Thoracic aorta (tissue), 2 donors: ENCODE results near the gene RCAN2. TPM values are rescaled to one million over a fixed set of nuclear protein-coding genes. Genes with fewer than 3 reads are reported as not detected.

Source experiments
- ATAC-seq: fragments of 150-250 bp; one replicate; pipeline ENCODE4 v1.8.0; 2017; ENCODE audit warnings: low read depth; ENCODE audit not compliant: insufficient number of reproducible peaks, low FRiP score
- DNase-seq: peaks from one replicate; pipeline ENCODE4 v3.0.0-alpha.2; 2020; ENCODE audit warnings: low spot score
- H3K27ac ChIP-seq, 2 donors: fragments of 200-600 bp; sonication (generic); 1 replicate in 1 of 2; 2 replicates in 1 of 2; pipeline ENCODE4 v1.5.1; 2016; ENCODE audit warnings: mild to moderate bottlenecking in 2 of 2, moderate library complexity in 2 of 2
- H3K27me3 ChIP-seq: fragments of 200-600 bp; sonication (generic); replicated peaks from 2 replicates; pipeline ENCODE4 v1.6.0; 2016; ENCODE audit warnings: mild to moderate bottlenecking; ENCODE audit not compliant: insufficient read depth
- H3K36me3 ChIP-seq: fragments of 200-600 bp; sonication (generic); one replicate; pipeline ENCODE4 v1.5.1; 2016
- H3K4me1 ChIP-seq, 2 donors: fragments of 200-600 bp; sonication (generic); 1 replicate in 1 of 2; 2 replicates in 1 of 2; pipeline versions ENCODE4 v1.5.1 to v1.6.0; 2016; ENCODE audit warnings: low read depth in 2 of 2, mild to moderate bottlenecking in 1 of 2; ENCODE audit not compliant: control insufficient read depth in 1 of 2
- H3K4me3 ChIP-seq: fragments of 200-600 bp; sonication (generic); 2 replicates; pipeline ENCODE4 v1.5.1; 2016; ENCODE audit warnings: mild to moderate bottlenecking
- H3K9me3 ChIP-seq: fragments of 200-600 bp; sonication (generic); 2 replicates; pipeline ENCODE4 v1.5.1; 2016
- CTCF ChIP-seq: fragments of 200-600 bp; sonication (generic); IDR thresholded peaks from one replicate; pipeline ENCODE4 v1.5.1; 2019; ENCODE audit warnings: antibody characterized with exemption
- total RNA-seq, 2 donors: library from RNA; depleted of rRNA; stranded (reverse); fragments of >200 nt; gene quantifications; one replicate each; pipeline versions ENCODE4 v1.1.0 to v1.2.3, GENCODE V29; 2016

RCAN2 gene
- total RNA-seq, 2 donors from 2014 or later: 126 to 289 TPM

- no peak overlapping the region for H3K4me3 ChIP-seq
- no peaks in the 10 kb centered on the region for H3K9me3 ChIP-seq
- no peaks in the 10 kb centered on the region for H3K27me3 ChIP-seq
- no peaks in the 10 kb centered on the region for H3K36me3 ChIP-seq
- no peak overlapping the region for H3K27ac ChIP-seq
- no peak for DNase-seq
- TF ChIP-seq CTCF: no peak
- ATAC-seq: no peak
- peaks cover 0 to 37% of the 10 kb centered on the region in 2 donors for H3K4me1 ChIP-seq
Measured at GRCh38 chr6:46271728-46272127, 219.5 kb downstream of the RCAN2 start.

GRCh38 chr6:46271107-46271506, 220.1 kb downstream of the RCAN2 start:
- Histone ChIP-seq H3K9me3 (no peaks in the 10 kb centered on the region), H3K27ac (no peak overlapping the region), H3K27me3 (no peaks in the 10 kb centered on the region), H3K4me1 (peaks cover 0 to 31% of the 10 kb centered on the region in 2 donors), H3K4me3 (no peak overlapping the region), H3K36me3 (no peaks in the 10 kb centered on the region)
- ATAC-seq (no peak), DNase-seq (no peak)
- no peak for TF ChIP-seq CTCF

GRCh38 chr6:46270336-46270735, 220.9 kb downstream of the RCAN2 start:
- no peaks in the 10 kb centered on the region for H3K36me3 ChIP-seq
- peaks cover 0 to 31% of the 10 kb centered on the region in 2 donors for H3K4me1 ChIP-seq
- TF ChIP-seq CTCF: no peak
- no peaks in the 10 kb centered on the region for H3K9me3 ChIP-seq
- H3K4me3 ChIP-seq: no peak overlapping the region
- H3K27me3 ChIP-seq: no peaks in the 10 kb centered on the region
- no peak for DNase-seq
- ATAC-seq: no peak
- no peak overlapping the region for H3K27ac ChIP-seq

- DNase-seq: no peak
- TF ChIP-seq CTCF: no peak
Measured at GRCh38 chr6:46269447-46270229, 221.6 kb downstream of the RCAN2 start.

GRCh38 chr6:46267515-46267914, 223.7 kb downstream of the RCAN2 start:
- no peaks in the 10 kb centered on the region for H3K27me3 ChIP-seq
- no peak for DNase-seq
- no peak overlapping the region for H3K27ac ChIP-seq
- no peak for TF ChIP-seq CTCF
- H3K4me1 ChIP-seq: peaks cover 3 to 26% of the 10 kb centered on the region in 2 donors
- no peaks in the 10 kb centered on the region for H3K9me3 ChIP-seq
- no peak overlapping the region for H3K4me3 ChIP-seq
- no peaks in the 10 kb centered on the region for H3K36me3 ChIP-seq
- no peak for ATAC-seq

More at GRCh38 chr6:46269447-46270229, 221.6 kb downstream of the RCAN2 start:
- no peak overlapping the region for H3K27ac ChIP-seq
- no peak for ATAC-seq
- no peaks in the 10 kb centered on the region for H3K36me3 ChIP-seq
- no peaks in the 10 kb centered on the region for H3K9me3 ChIP-seq
- peaks cover 0 to 27% of the 10 kb centered on the region in 2 donors for H3K4me1 ChIP-seq
- H3K4me3 ChIP-seq: no peak overlapping the region
- H3K27me3 ChIP-seq: no peaks in the 10 kb centered on the region
